Measurements from ENCODE around the gene MDK. TPM values are rescaled to one million over a fixed set of nuclear protein-coding genes. Genes with fewer than 3 reads are reported as not detected.

Gene MDK
- total RNA-seq, 4 donors from 2014 or later: 22.3 to 340 (median 205) TPM

GRCh38 chr11:46387456-46387855 is 6.0 kb downstream of the MDK start:
- Histone ChIP-seq H3K9me3 (no peaks in the 10 kb centered on the region), H3K27me3 (peaks cover 0 to 32% of the 10 kb centered on the region in 2 donors), H3K4me3 (no peak overlapping the region), H3K27ac (no peak overlapping the region), H3K4me1 (peaks cover 0 to 68% (median 21%) of the 10 kb centered on the region in 4 donors), H3K36me3 (no peaks in the 10 kb centered on the region)
- TF ChIP-seq, protein P1, sequence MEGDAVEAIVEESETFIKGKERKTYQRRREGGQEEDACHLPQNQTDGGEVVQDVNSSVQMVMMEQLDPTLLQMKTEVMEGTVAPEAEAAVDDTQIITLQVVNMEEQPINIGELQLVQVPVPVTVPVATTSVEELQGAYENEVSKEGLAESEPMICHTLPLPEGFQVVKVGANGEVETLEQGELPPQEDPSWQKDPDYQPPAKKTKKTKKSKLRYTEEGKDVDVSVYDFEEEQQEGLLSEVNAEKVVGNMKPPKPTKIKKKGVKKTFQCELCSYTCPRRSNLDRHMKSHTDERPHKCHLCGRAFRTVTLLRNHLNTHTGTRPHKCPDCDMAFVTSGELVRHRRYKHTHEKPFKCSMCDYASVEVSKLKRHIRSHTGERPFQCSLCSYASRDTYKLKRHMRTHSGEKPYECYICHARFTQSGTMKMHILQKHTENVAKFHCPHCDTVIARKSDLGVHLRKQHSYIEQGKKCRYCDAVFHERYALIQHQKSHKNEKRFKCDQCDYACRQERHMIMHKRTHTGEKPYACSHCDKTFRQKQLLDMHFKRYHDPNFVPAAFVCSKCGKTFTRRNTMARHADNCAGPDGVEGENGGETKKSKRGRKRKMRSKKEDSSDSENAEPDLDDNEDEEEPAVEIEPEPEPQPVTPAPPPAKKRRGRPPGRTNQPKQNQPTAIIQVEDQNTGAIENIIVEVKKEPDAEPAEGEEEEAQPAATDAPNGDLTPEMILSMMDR (IDR thresholded peaks at IDR 0.05): no peak
- no peak for TF ChIP-seq POLR2A (IDR thresholded peaks at IDR 0.05)
- DNase-seq: no peak

DNA sequence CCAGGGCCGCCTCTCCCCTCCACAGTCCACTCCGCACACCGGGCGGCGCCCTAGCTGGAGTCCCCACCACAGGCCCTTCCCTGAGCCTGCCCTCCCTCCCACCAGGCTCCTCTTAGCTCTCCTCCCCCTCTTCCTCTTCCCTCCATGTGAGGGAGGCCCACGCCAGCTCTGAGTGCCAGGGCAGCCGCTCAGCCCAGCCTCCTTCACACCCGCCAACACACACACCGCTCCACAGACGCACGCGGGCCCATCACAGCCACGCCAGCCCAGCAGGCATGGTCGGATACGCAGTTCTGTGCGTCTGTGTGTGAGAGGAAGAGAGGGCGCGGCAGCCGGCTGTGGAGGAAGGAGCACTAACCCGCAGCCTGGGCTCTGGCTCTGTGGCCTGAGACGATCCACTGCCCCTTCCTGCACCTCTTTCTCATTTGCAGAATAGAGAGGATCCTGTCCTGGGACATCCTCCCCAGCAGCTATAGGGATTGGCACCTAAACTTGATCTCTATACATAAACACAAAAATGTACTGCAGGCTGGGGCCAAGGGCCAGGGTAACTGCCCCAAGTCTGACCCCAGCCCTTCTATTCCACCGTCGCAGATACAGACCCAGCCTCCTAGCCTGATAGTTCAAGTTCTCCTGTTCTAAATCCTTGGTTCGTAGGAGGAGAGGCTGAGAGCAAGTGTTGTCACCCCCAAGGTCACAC is 6.6 kb downstream of the MDK start:
- DNase-seq: no peak

GRCh38 chr11:46388619-46389449 is 7.4 kb downstream of the MDK start:
- H3K4me3 ChIP-seq: peak overlapping the region in 1 of 4 donors; percentile 55
- H3K9me3 ChIP-seq: no peaks in the 10 kb centered on the region
- peaks cover 0 to 32% of the 10 kb centered on the region in 2 donors for H3K27me3 ChIP-seq
- no peak for TF ChIP-seq POLR2A (IDR thresholded peaks at IDR 0.05)
- TF ChIP-seq, protein P1 (IDR thresholded peaks at IDR 0.05): no peak
- no peaks in the 10 kb centered on the region for H3K36me3 ChIP-seq
- no peak overlapping the region for H3K27ac ChIP-seq
- peak in 1 of 3 donors; percentile 40 for DNase-seq
- H3K4me1 ChIP-seq: peaks cover 0 to 63% (median 24%) of the 10 kb centered on the region in 4 donors

More for the DNA sequence above, 6.6 kb downstream of the MDK start:
- Histone ChIP-seq H3K36me3 (no peaks in the 10 kb centered on the region), H3K4me1 (peaks cover 0 to 68% (median 24%) of the 10 kb centered on the region in 4 donors), H3K4me3 (no peak overlapping the region), H3K27me3 (peaks cover 0 to 32% of the 10 kb centered on the region in 2 donors), H3K27ac (no peak overlapping the region), H3K9me3 (no peaks in the 10 kb centered on the region)
- no peak for TF ChIP-seq POLR2A (IDR thresholded peaks at IDR 0.05)
- TF ChIP-seq, protein P1 (IDR thresholded peaks at IDR 0.05): no peak

DNA sequence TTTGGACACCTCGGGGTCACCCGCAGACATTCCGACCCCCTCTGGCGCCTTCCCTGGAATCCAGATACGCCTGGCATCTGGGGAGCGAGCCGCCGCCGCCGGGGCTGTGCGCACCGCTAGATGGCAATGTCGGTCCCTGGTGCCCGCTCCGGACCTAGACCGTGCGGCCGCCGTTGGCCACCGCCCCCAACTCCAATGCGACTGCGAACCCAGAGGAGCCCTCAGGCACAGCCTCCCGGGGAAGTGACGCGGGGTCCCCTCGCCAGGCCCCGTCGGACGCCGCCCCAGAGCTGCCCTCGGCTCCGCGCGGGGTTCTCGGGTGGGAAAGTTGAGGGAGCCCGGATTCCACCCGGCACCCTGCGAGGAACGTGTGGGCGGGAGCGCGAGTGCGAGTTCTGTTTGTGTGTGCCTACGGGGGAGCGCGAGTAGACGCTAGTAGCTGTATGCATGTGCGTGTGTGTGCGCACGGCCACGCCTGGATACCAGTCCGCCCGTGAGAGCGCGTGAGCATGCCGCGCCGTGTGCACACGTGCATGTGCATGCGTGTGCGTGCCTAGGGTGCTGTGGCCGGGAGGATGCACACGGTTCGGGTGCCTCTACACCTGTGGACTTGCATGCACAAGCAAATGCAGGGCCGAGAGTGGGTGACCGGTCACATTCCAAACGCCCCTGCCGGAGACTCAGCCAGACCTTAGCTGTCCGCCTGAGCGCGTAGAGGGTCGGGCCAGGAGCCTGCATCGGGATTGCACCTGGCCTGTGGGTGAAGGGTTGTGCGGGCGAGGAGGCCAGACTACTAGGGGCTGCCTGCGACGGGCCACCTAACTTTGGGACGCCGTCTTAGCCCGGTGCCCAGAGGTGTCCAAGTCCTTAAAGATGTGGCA is 8.2 kb downstream of the MDK start:
- peak overlapping the region in 3 of 4 donors; percentile 37 to 63 (median 51) for H3K4me3 ChIP-seq
- H3K27me3 ChIP-seq: peaks cover 0 to 32% of the 10 kb centered on the region in 2 donors
- TF ChIP-seq POLR2A (IDR thresholded peaks at IDR 0.05): no peak
- TF ChIP-seq, protein P1 (IDR thresholded peaks at IDR 0.05): peak in 5 of 6 experiments; percentile 24 to 85 (median 75)

More for the DNA sequence above, 8.2 kb downstream of the MDK start:
- peak in 2 of 3 donors; percentile 72 to 85 for DNase-seq
- no peaks in the 10 kb centered on the region for H3K9me3 ChIP-seq
- no peaks in the 10 kb centered on the region for H3K36me3 ChIP-seq
- H3K4me1 ChIP-seq: peaks cover 0 to 56% (median 24%) of the 10 kb centered on the region in 4 donors
- no peak overlapping the region for H3K27ac ChIP-seq

Measured in Peyer's patch (tissue), 4 donors.